SK-N-SH (cell line): ENCODE measurements around the gene GTPBP4. TPM values are rescaled to one million over a fixed set of nuclear protein-coding genes. Genes with fewer than 3 reads are reported as not detected.

Experiments used
- CTCF ChIA-PET: fragments of 300-600, 350-600 bp; formaldehyde crosslinking; extraction: SDS; loops from one replicate; lab custom pipeline; 2021; lab: Yijun Ruan, JAX
- POLR2A ChIA-PET: fragments of 350-600 bp; sonication (Branson Sonifier 250); formaldehyde crosslinking; extraction: SDS; loops from one replicate; lab custom pipeline; 2020; ENCODE audit warnings: antibody characterized with exemption, inconsistent platforms; lab: Yijun Ruan, JAX
- DNase-seq: peaks from one replicate; pipeline ENCODE4 v3.0.0; 2012
- H2AFZ ChIP-seq: fragments of 200-600 bp; sonication (generic); 2 replicates; pipeline ENCODE4 v1.8.1; 2016; ENCODE audit warnings: antibody characterized with exemption, mild to moderate bottlenecking, low read depth
- H3F3A ChIP-seq: fragments of 200-600 bp; sonication (generic); replicated peaks from 2 replicates; pipeline ENCODE3; 2016; ENCODE audit warnings: antibody characterized with exemption, mild to moderate bottlenecking; ENCODE audit not compliant: insufficient read depth
- H3K27ac ChIP-seq, 2 experiments: fragments of 200-500 bp in 1 of 2; fragments of 200-600 bp in 1 of 2; sonication (Bioruptor generic) in 1 of 2; sonication (generic), shearing (Covaris generic) in 1 of 2; 2 replicates each; pipeline versions ENCODE4 v1.5.1 to v1.6.1; 2014 to 2016; ENCODE audit warnings: low read depth in 2 of 2, inconsistent platforms in 1 of 2, low read length in 1 of 2, mild to moderate bottlenecking in 1 of 2, mixed read lengths in 1 of 2
- H3K27me3 ChIP-seq: fragments of 200-600 bp; sonication (generic), shearing (Covaris generic); 2 replicates; pipeline ENCODE4 v1.6.1; 2016; ENCODE audit warnings: mixed run types; ENCODE audit not compliant: insufficient read depth
- H3K36me3 ChIP-seq, 2 experiments: fragments of 200-500 bp in 1 of 2; fragments of 200-600 bp in 1 of 2; sonication (Bioruptor generic) in 1 of 2; sonication (generic) in 1 of 2; replicated peaks in 1 of 2; 2 replicates each; pipeline versions ENCODE3 to v1.5.1; 2014 to 2016; ENCODE audit warnings: low read length in 1 of 2, mild to moderate bottlenecking in 1 of 2; ENCODE audit not compliant: insufficient read depth in 2 of 2, control insufficient read depth in 1 of 2
- H3K4me1 ChIP-seq, 2 experiments: fragments of 200-500 bp in 1 of 2; fragments of 200-600 bp in 1 of 2; sonication (Bioruptor generic) in 1 of 2; sonication (generic), shearing (Covaris generic) in 1 of 2; 2 replicates each; pipeline versions ENCODE4 v1.5.1 to v1.6.1; 2014 to 2016; ENCODE audit warnings: low read depth in 1 of 2, low read length in 1 of 2, mixed run types in 1 of 2; ENCODE audit not compliant: insufficient read depth in 2 of 2, control insufficient read depth in 1 of 2
- H3K4me2 ChIP-seq: fragments of 200-600 bp; sonication (generic), shearing (Covaris generic); 2 replicates; pipeline ENCODE4 v1.6.1; 2017; ENCODE audit warnings: mixed run types
- H3K4me3 ChIP-seq, 2 experiments: fragments of 200-500 bp in 1 of 2; fragments of 200-600 bp in 1 of 2; sonication (Bioruptor generic) in 1 of 2; sonication (generic), shearing (Covaris generic) in 1 of 2; 2 replicates each; pipeline versions ENCODE4 v1.5.1 to v1.8.1; 2014 to 2016; ENCODE audit warnings: low read depth in 2 of 2, inconsistent platforms in 1 of 2, low read length in 1 of 2, mild to moderate bottlenecking in 1 of 2, mixed read lengths in 1 of 2, moderate library complexity in 1 of 2
- H3K79me2 ChIP-seq: fragments of 200-600 bp; sonication (generic); 2 replicates; pipeline ENCODE4 v1.8.1; 2017; ENCODE audit warnings: mild to moderate bottlenecking; ENCODE audit not compliant: insufficient read depth
- H3K9ac ChIP-seq: fragments of 200-600 bp; sonication (generic); 2 replicates; pipeline ENCODE4 v1.6.1; 2017; ENCODE audit warnings: mixed run types
- H3K9me2 ChIP-seq: fragments of 200-600 bp; sonication (generic); 2 replicates; pipeline ENCODE4 v1.6.1; 2017; ENCODE audit warnings: mixed run types
- H3K9me3 ChIP-seq: fragments of 200-600 bp; sonication (generic); 2 replicates; pipeline ENCODE4 v1.6.1; 2017; ENCODE audit warnings: mixed run types, mild to moderate bottlenecking, moderate library complexity
- H4K20me1 ChIP-seq: fragments of 200-600 bp; sonication (generic); 2 replicates; pipeline ENCODE4 v1.6.1; 2017; ENCODE audit warnings: mild to moderate bottlenecking, mixed run types; ENCODE audit not compliant: insufficient read depth
- EZH2phosphoT487 ChIP-seq: fragments of 200-600 bp; sonication (generic); IDR thresholded peaks from 2 replicates; pipeline ENCODE4 v1.6.1; 2017; ENCODE audit warnings: low read depth, mixed run types, mild to moderate bottlenecking, antibody characterized with exemption, moderate library complexity, borderline replicate concordance
- GATA2 ChIP-seq: sonication (generic); formaldehyde crosslinking; IDR thresholded peaks from 2 replicates; pipeline ENCODE4 v1.5.0; 2020; ENCODE audit warnings: mild to moderate bottlenecking, missing genetic modification reagents
- WGBS: methylation state at CpG from one replicate; pipeline ENCODE4 v1.1.6; 2017; ENCODE audit warnings: low lambda C conversion rate; 5-methylcytosine and 5-hydroxymethylcytosine counted together
- polyA plus RNA-seq, 3 experiments: library from polyadenylated mRNA; depleted of rRNA; stranded (reverse); fragments of >200 nt; gene quantifications; 2 replicates each; pipeline ENCODE4 v1.2.3, GENCODE V29; 2012
- TF ChIP-seq, protein P1 (sequence below): fragments of 150-350 bp; IDR thresholded peaks from 2 replicates; pipeline ENCODE4 v1.6.1; 2017; ENCODE audit warnings: antibody characterized with exemption, low read length, low read depth, borderline replicate concordance
- TF ChIP-seq, protein P2 (sequence below): IDR thresholded peaks from 2 replicates; pipeline ENCODE4 v1.4.0; 2012; ENCODE audit warnings: low read depth
- TF ChIP-seq, protein P3 (sequence below): IDR thresholded peaks from 2 replicates; pipeline ENCODE4 v1.6.1; 2012; ENCODE audit warnings: mild to moderate bottlenecking, low read depth, low read length, moderate library complexity

The GTPBP4 gene
- polyA plus RNA-seq, 1 of the 3 experiments (the other 2 are of a cell fraction), result 36.6 TPM

DNA sequence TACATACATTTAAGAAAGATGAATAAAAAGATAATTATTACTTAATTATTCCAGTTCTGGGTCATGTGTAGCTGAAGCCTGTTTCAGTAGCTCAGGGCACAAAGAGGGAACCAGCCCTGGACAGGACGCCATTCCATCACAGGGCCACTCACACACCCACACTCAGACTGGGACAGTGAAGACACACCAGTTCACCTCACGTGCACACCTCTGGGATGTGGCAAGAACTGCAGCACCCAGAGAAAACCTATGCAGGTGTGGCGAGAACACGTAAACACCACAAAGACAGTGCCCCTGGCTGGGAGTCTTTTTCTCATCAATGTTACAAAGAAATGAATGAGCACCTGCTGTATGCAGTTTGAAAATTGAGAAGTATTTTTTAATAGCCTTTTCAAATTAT is 62.3 kb downstream of the GTPBP4 start:
- TF ChIP-seq EZH2phosphoT487, result no peak
- TF ChIP-seq, all 33 proteins: peak for 0

DNA sequence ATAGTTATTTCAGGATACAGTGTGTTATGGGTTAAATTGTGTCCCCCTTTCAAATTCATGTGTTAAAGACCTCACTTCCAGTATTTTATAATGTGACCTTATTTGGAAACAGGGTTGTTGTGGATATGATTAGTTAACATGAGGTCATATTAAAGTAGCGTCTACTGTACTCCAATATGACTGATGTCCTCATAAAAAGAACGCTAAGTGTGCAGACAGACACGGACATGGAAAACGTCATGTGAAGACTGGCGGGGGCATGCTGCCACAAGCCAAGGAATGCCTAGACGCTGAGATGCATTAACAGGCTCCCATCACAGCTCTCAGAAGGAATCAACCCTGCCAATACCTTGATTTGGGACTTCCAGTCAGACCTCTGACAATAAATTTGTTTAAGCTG is 66.5 kb downstream of the GTPBP4 start:
- no peak overlapping the region for H3K27ac ChIP-seq
- H3K9ac ChIP-seq, result peak overlapping the region; percentile 98; the same call in 1 of the 2 replicates
- ChIA-PET CTCF (interaction anchor here (1.0 kb wide), 1 partner anchor 123 kb away, joined by 3 read pairs; the partner anchor contains the start of gene LARP4B), POLR2A (no interaction called here)
- H3K9me3 ChIP-seq, result no peaks in the 10 kb centered on the region
- peak overlapping the region; percentile 84 to 96 for H3K4me3 ChIP-seq
- H3K9me2 ChIP-seq, result no peaks in the 10 kb centered on the region
- TF ChIP-seq, protein P1, sequence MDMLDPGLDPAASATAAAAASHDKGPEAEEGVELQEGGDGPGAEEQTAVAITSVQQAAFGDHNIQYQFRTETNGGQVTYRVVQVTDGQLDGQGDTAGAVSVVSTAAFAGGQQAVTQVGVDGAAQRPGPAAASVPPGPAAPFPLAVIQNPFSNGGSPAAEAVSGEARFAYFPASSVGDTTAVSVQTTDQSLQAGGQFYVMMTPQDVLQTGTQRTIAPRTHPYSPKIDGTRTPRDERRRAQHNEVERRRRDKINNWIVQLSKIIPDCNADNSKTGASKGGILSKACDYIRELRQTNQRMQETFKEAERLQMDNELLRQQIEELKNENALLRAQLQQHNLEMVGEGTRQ, result no peak
- no peak for TF ChIP-seq GATA2
- TF ChIP-seq, protein P2, sequence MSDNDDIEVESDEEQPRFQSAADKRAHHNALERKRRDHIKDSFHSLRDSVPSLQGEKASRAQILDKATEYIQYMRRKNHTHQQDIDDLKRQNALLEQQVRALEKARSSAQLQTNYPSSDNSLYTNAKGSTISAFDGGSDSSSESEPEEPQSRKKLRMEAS, result no peak
- TF ChIP-seq, protein P3, sequence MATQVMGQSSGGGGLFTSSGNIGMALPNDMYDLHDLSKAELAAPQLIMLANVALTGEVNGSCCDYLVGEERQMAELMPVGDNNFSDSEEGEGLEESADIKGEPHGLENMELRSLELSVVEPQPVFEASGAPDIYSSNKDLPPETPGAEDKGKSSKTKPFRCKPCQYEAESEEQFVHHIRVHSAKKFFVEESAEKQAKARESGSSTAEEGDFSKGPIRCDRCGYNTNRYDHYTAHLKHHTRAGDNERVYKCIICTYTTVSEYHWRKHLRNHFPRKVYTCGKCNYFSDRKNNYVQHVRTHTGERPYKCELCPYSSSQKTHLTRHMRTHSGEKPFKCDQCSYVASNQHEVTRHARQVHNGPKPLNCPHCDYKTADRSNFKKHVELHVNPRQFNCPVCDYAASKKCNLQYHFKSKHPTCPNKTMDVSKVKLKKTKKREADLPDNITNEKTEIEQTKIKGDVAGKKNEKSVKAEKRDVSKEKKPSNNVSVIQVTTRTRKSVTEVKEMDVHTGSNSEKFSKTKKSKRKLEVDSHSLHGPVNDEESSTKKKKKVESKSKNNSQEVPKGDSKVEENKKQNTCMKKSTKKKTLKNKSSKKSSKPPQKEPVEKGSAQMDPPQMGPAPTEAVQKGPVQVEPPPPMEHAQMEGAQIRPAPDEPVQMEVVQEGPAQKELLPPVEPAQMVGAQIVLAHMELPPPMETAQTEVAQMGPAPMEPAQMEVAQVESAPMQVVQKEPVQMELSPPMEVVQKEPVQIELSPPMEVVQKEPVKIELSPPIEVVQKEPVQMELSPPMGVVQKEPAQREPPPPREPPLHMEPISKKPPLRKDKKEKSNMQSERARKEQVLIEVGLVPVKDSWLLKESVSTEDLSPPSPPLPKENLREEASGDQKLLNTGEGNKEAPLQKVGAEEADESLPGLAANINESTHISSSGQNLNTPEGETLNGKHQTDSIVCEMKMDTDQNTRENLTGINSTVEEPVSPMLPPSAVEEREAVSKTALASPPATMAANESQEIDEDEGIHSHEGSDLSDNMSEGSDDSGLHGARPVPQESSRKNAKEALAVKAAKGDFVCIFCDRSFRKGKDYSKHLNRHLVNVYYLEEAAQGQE, result no peak
- H3K4me2 ChIP-seq, result peak overlapping the region; percentile 89
- DNase-seq, result no peak
- 73% methylated on average over 6 of the region's 6 CpGs for WGBS
- H4K20me1 ChIP-seq, result peaks cover 19% of the 10 kb centered on the region
- H3K4me1 ChIP-seq, result peaks cover 19 to 22% of the 10 kb centered on the region in 2 experiments; a peak in 3 of 4 replicates
- H3K79me2 ChIP-seq, result peaks cover 98% of the 10 kb centered on the region
- no peaks in the 10 kb centered on the region for H3K27me3 ChIP-seq
- peaks cover 27 to 34% of the 10 kb centered on the region in 2 experiments for H3K36me3 ChIP-seq
- no peak overlapping the region for H2AFZ ChIP-seq
- peaks cover 17% of the 10 kb centered on the region for H3F3A ChIP-seq

More for the DNA sequence above, 62.3 kb downstream of the GTPBP4 start:
- Histone ChIP-seq H3K4me2 (peak overlapping the region; percentile 77), H4K20me1 (peaks cover 27% of the 10 kb centered on the region), H3K4me1 (peaks cover 19 to 23% of the 10 kb centered on the region in 2 experiments; a peak in 3 of 4 replicates), H3K27ac (peak overlapping the region; percentile 99), H3K79me2 (peaks cover 79% of the 10 kb centered on the region), H3K4me3 (peak overlapping the region; percentile 90 to 92; a peak in 3 of 4 replicates), H3F3A (peaks cover 15% of the 10 kb centered on the region), H2AFZ (no peak overlapping the region), H3K9me2 (no peaks in the 10 kb centered on the region), H3K36me3 (peaks cover 25 to 34% of the 10 kb centered on the region in 2 experiments), H3K9me3 (no peaks in the 10 kb centered on the region), H3K27me3 (no peaks in the 10 kb centered on the region), H3K9ac (peak overlapping the region; percentile 97; the same call in 1 of the 2 replicates)
- no peak for DNase-seq
- ChIA-PET POLR2A (no interaction called here), CTCF (no interaction called here)
- 62% methylated on average over 4 of the region's 4 CpGs for WGBS
